Peyer's patch (tissue), 4 donors: ENCODE results near the gene ISG20L2. TPM values are rescaled to one million over a fixed set of nuclear protein-coding genes. Genes with fewer than 3 reads are reported as not detected.
A peak's percentile ranks its signal among the peaks of the same experiment; 100 is the strongest.

Source experiments
- DNase-seq, 3 donors: peaks; one replicate each; pipeline ENCODE4 v3.0.0-alpha.2; 2017 to 2019
- H3K27ac ChIP-seq, 4 donors: fragments of 200-600 bp; sonication (generic); one replicate each; pipeline ENCODE4 v1.5.1; 2016 to 2019
- H3K27me3 ChIP-seq, 2 donors: fragments of 200-600 bp; sonication (generic); one replicate each; pipeline ENCODE4 v1.5.1; 2019
- H3K36me3 ChIP-seq, 3 donors: fragments of 200-600 bp; sonication (generic); one replicate each; pipeline ENCODE4 v1.5.1; 2016 to 2019
- H3K4me1 ChIP-seq, 4 donors: fragments of 200-600 bp; sonication (generic); one replicate each; pipeline ENCODE4 v1.5.1; 2016 to 2019
- H3K4me3 ChIP-seq, 4 donors: fragments of 200-600 bp; sonication (generic); 1 replicate in 3 of 4; 2 replicates in 1 of 4; pipeline ENCODE4 v1.5.1; 2016 to 2019; ENCODE audit warnings: mild to moderate bottlenecking in 1 of 4
- H3K9me3 ChIP-seq, 4 donors: fragments of 200-600 bp; sonication (generic); one replicate each; pipeline ENCODE4 v1.5.1; 2016 to 2019; ENCODE audit warnings: mild to moderate bottlenecking in 1 of 4
- POLR2A ChIP-seq, 2 donors: fragments of 450-650 bp; IDR thresholded peaks; one replicate each; pipeline ENCODE4 v1.5.1; 2017; ENCODE audit warnings: antibody characterized with exemption in 2 of 2, mild to moderate bottlenecking in 2 of 2, moderate library complexity in 2 of 2
- total RNA-seq, 4 donors: library from RNA; depleted of rRNA; stranded (reverse); fragments of >200 nt; gene quantifications; one replicate each; pipeline ENCODE4 v1.1.0, GENCODE V29; 2016
- TF ChIP-seq, protein P1 (sequence below), 6 experiments: fragments of 450-650 bp in 4 of 6; fragments of 200-600 bp in 2 of 6; sonication (generic) in 1 of 6; IDR thresholded peaks; one replicate each; pipeline ENCODE4 v1.5.1; 2017 to 2019; ENCODE audit warnings: antibody characterized with exemption in 6 of 6, mild to moderate bottlenecking in 3 of 6, moderate library complexity in 1 of 6

ISG20L2 gene, protein sequence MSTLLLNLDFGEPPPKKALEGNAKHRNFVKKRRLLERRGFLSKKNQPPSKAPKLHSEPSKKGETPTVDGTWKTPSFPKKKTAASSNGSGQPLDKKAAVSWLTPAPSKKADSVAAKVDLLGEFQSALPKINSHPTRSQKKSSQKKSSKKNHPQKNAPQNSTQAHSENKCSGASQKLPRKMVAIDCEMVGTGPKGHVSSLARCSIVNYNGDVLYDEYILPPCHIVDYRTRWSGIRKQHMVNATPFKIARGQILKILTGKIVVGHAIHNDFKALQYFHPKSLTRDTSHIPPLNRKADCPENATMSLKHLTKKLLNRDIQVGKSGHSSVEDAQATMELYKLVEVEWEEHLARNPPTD
- 10 to 100 TPM; 22.4 to 47.2 (median 27.9) TPM for total RNA-seq

DNA sequence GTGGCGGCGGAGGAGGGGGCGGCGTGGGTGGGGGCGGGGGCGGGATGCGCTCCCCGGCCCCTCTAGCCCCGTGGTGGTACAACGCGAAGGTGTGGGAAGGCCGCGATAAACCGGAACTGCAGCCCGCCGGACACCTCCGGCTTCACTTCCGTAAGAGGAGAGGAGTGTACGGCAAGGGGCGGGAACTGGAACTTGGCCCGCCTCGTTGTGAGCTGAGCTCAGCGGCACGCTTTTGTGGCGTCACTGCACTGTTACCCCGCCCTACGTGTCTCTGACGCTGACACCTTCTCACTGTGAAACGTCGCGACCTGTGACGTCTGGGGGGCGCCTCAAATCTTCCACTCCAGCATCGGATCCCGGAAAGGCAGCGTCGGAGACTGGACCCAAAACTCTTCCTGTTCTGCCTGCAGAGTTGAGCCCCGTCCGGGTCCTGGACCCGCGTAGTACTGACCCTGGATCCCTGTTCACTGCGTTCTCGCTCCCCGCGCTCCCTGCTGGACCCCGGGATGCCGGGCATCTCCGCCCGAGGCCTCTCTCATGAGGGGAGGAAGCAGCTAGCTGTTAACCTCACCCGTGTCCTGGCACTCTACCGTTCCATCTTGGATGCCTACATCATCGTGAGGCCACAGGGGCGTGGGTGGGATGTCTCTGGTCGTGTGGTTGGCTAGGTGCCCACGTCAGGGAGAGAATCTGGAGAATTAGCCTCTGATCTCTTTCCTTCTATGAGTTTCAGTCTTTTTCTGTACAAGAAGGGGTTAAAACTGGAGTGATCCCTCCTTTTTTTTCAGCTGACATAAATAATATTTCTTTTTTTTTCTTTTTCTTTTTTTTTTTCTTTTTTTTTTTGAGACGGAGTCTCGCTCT is at the start of gene ISG20L2:
Gene ISG20L2 (minus strand): TSS at position 168 of the 864 bp plus-strand sequence. CDS start 1,114 bp downstream, outside the sequence.
- Histone ChIP-seq H3K4me3 (peak within 1 kb of the TSS; percentile 58 to 90 (median 73)), H3K36me3 (peaks cover 0 to 25% (median 0%) of the 10 kb centered on the region in 3 donors), H3K9me3 (no peaks in the 10 kb centered on the region), H3K27ac (peak within 1 kb of the TSS; percentile 91 to 99 (median 94)), H3K4me1 (peaks cover 11 to 32% (median 28%) of the 10 kb centered on the region in 4 donors), H3K27me3 (no peaks in the 10 kb centered on the region)
- peak; percentile 95 to 99 (median 95) for DNase-seq
- TF ChIP-seq, protein P1, sequence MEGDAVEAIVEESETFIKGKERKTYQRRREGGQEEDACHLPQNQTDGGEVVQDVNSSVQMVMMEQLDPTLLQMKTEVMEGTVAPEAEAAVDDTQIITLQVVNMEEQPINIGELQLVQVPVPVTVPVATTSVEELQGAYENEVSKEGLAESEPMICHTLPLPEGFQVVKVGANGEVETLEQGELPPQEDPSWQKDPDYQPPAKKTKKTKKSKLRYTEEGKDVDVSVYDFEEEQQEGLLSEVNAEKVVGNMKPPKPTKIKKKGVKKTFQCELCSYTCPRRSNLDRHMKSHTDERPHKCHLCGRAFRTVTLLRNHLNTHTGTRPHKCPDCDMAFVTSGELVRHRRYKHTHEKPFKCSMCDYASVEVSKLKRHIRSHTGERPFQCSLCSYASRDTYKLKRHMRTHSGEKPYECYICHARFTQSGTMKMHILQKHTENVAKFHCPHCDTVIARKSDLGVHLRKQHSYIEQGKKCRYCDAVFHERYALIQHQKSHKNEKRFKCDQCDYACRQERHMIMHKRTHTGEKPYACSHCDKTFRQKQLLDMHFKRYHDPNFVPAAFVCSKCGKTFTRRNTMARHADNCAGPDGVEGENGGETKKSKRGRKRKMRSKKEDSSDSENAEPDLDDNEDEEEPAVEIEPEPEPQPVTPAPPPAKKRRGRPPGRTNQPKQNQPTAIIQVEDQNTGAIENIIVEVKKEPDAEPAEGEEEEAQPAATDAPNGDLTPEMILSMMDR (IDR thresholded peaks at IDR 0.05) = no peak
- peak; percentile 32 to 60 for TF ChIP-seq POLR2A (IDR thresholded peaks at IDR 0.05)

DNA sequence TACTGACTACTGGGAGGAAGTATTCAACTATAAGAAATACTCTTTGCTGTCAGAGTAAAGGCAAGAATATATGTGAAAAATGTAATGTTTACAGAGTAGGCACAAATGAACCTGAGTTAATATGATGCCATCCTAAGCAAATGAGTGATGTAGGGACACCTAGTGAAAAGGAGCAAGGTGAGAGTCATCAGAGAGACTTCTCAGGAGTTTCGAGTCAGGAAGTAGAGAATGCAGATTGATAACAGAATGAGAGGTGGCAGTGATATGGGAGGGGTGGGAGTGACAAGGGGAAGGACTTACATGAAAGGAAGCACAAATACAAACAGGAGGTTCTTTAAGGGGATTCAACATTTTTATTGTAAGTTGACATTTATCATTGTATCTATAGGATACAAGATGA is 49.0 kb upstream of the ISG20L2 start:
- DNase-seq = no peak
- H3K27ac ChIP-seq = no peak overlapping the region

DNA sequence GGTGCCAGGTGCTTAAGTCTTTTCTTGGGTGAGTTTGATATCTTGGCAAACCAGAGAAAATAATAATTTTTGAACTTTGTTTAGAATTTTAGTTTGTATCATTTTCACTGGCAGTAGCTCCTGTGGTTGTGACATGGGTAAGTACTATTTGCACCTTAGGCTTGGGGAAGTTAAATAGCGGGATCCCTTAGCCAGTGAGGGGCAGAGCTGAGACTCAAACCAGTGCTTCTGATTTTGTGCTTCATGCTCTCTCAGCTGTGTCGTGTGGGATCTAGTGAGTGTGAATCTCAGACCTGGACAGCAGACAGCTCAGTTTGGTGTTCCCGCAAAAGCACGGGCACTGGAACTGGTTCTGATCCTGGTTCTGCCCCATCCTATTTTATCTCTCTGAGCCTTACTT is 48.4 kb upstream of the ISG20L2 start:
- Histone ChIP-seq H3K4me3 (no peak overlapping the region), H3K4me1 (peaks cover 0 to 12% (median 0%) of the 10 kb centered on the region in 4 donors), H3K27me3 (no peaks in the 10 kb centered on the region), H3K9me3 (no peaks in the 10 kb centered on the region), H3K36me3 (peaks cover 0 to 10% (median 0%) of the 10 kb centered on the region in 3 donors), H3K27ac (no peak overlapping the region)
- TF ChIP-seq POLR2A (IDR thresholded peaks at IDR 0.05) = no peak
- TF ChIP-seq, protein P1 (IDR thresholded peaks at IDR 0.05) = no peak
- DNase-seq = no peak

More for the DNA sequence above, 49.0 kb upstream of the ISG20L2 start:
- Histone ChIP-seq H3K36me3 (peaks cover 0 to 17% (median 0%) of the 10 kb centered on the region in 3 donors), H3K4me1 (peaks cover 0 to 9% (median 0%) of the 10 kb centered on the region in 4 donors), H3K27me3 (no peaks in the 10 kb centered on the region), H3K4me3 (no peak overlapping the region), H3K9me3 (no peaks in the 10 kb centered on the region)
- TF ChIP-seq, protein P1 (IDR thresholded peaks at IDR 0.05) = no peak

DNA sequence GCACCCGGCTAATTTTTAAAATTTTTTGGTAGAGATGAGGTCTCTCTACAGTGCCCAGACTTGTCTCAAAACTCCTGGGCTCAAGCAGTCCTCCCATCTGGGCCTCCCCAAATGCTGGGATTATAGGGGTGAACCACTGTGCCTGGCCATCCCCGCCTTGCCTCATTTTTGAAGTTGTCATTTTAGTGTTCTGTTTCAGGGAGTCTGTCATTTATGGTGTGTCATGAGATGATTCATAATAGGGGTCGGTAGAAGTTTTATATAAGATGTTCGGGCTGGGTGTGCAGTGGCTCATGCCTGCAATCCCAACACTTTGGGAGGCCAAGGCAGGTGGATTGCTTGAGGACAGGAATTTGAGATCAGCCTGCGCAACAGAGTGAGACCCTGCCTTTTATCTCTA is 47.2 kb upstream of the ISG20L2 start:
- H3K4me1 ChIP-seq = peaks cover 0 to 17% (median 0%) of the 10 kb centered on the region in 4 donors

DNA sequence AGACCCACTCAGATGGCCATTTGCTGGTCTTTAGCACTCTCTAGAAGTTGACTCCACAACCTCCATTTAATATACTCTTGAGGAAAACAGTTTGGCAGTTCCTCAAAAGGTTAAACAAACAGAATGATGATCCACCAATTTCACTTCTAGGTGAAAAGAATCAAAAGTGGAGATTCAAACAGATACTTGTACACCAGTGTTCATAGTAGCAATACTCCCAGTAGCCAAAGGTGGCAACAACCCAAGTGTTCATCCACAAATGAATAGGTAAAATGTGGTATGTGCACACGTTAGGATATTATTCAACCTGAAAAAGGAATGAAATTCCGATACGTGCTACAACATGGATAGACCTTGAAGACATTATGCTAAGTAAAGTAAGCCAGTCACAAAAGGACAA is 45.0 kb upstream of the ISG20L2 start:
- no peak overlapping the region for H3K27ac ChIP-seq
- peaks cover 0 to 18% (median 0%) of the 10 kb centered on the region in 3 donors for H3K36me3 ChIP-seq
- H3K4me3 ChIP-seq = no peak overlapping the region
- H3K27me3 ChIP-seq = no peaks in the 10 kb centered on the region
- DNase-seq = no peak
- H3K4me1 ChIP-seq = peaks cover 0 to 37% (median 4%) of the 10 kb centered on the region in 4 donors
- no peaks in the 10 kb centered on the region for H3K9me3 ChIP-seq
- TF ChIP-seq, protein P1 (IDR thresholded peaks at IDR 0.05) = peak in 4 of 6 experiments; percentile 3 to 24 (median 13)
- TF ChIP-seq POLR2A (IDR thresholded peaks at IDR 0.05) = no peak

More for the DNA sequence above, 47.2 kb upstream of the ISG20L2 start:
- TF ChIP-seq POLR2A (IDR thresholded peaks at IDR 0.05) = no peak
- TF ChIP-seq, protein P1 (IDR thresholded peaks at IDR 0.05) = no peak
- no peak for DNase-seq
- Histone ChIP-seq H3K36me3 (peaks cover 0 to 13% (median 0%) of the 10 kb centered on the region in 3 donors), H3K27ac (no peak overlapping the region), H3K27me3 (no peaks in the 10 kb centered on the region), H3K9me3 (no peaks in the 10 kb centered on the region), H3K4me3 (no peak overlapping the region)
